Bronchial epithelial cell (primary cell): ENCODE results near the gene LIM2. TPM values are rescaled to one million over a fixed set of nuclear protein-coding genes. Genes with fewer than 3 reads are reported as not detected.

Experiments
- DNase-seq: peaks from one replicate; pipeline ENCODE4 v3.0.0-alpha.2; 2010; ENCODE audit warnings: low read depth
- FAIRE-seq: peaks from 2 replicates; lab custom pipeline; 2011; peaks lifted over from hg19 to GRCh38; lab: Jason Lieb, UNC
- H3K27me3 ChIP-seq: 2 replicates; pipeline ENCODE4 v1.5.1; 2011; ENCODE audit warnings: low read length; ENCODE audit not compliant: control insufficient read depth, insufficient read depth
- H3K36me3 ChIP-seq: 2 replicates; pipeline ENCODE4 v1.5.1; 2011; ENCODE audit warnings: low read length; ENCODE audit not compliant: control insufficient read depth, insufficient read depth
- H3K4me3 ChIP-seq: 2 replicates; pipeline ENCODE4 v1.5.1; 2011; ENCODE audit warnings: mild to moderate bottlenecking, low read depth, low read length, control low read depth
- total RNA-seq: library from RNA; depleted of rRNA; stranded (reverse); fragments of >200 nt; gene quantifications from 2 replicates; pipeline ENCODE4 v1.2.1, GENCODE V29; 2014
- TF ChIP-seq, protein P1 (sequence below): IDR thresholded peaks from 2 replicates; pipeline ENCODE4 v1.5.1; 2011; ENCODE audit warnings: mild to moderate bottlenecking, moderate library complexity, low read length, control low read depth, inconsistent platforms; ENCODE audit not compliant: insufficient read depth, severe bottlenecking

LIM2 gene
- total RNA-seq, 1 donor from 2014 or later: not detected

GRCh38 chr19:51389143-51389542 is 1.4 kb upstream of the LIM2 start:
- H3K27me3 ChIP-seq: no peaks in the 10 kb centered on the region
- H3K4me3 ChIP-seq: no peak overlapping the region
- TF ChIP-seq, protein P1, sequence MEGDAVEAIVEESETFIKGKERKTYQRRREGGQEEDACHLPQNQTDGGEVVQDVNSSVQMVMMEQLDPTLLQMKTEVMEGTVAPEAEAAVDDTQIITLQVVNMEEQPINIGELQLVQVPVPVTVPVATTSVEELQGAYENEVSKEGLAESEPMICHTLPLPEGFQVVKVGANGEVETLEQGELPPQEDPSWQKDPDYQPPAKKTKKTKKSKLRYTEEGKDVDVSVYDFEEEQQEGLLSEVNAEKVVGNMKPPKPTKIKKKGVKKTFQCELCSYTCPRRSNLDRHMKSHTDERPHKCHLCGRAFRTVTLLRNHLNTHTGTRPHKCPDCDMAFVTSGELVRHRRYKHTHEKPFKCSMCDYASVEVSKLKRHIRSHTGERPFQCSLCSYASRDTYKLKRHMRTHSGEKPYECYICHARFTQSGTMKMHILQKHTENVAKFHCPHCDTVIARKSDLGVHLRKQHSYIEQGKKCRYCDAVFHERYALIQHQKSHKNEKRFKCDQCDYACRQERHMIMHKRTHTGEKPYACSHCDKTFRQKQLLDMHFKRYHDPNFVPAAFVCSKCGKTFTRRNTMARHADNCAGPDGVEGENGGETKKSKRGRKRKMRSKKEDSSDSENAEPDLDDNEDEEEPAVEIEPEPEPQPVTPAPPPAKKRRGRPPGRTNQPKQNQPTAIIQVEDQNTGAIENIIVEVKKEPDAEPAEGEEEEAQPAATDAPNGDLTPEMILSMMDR: no peak
- DNase-seq: no peak
- H3K36me3 ChIP-seq: no peaks in the 10 kb centered on the region
- FAIRE-seq: no peak

DNA sequence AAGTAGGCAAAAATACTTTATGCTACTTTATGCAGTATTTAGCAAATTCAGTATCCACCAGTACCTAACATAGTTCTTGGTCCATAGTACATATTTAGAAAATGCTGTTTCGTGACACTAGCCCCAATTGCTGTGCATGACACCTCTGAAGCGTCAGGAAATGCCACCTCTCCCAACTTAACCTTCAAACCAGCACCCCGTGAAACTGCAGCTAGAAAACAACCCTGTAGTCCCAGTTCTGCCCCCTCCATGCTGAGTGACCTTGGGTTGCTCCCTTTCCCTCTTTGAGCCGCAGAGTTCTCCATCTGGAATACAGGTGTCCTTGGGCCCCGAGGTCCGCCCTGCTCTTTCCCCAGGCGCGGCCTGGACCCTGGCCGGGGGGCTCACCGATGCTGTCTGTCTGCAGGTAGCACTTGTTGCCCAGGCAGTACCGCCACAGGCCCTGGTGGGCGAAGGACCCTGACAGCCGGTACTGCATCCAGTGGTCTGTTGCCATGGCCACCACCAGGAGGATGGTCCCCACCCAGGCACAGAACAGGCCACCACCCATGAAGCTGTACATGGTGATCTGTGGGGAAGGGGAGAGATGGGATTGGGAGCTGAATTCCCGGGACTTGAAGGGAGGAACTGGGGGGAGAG is 773 bp downstream of the LIM2 start:
- DNase-seq (no peak), FAIRE-seq (no peak)
- H3K27me3 ChIP-seq: no peaks in the 10 kb centered on the region
- no peaks in the 10 kb centered on the region for H3K36me3 ChIP-seq
- no peak overlapping the region for H3K4me3 ChIP-seq
- TF ChIP-seq, protein P1: no peak

GRCh38 chr19:51382004-51382403 is 5.8 kb downstream of the LIM2 start:
- Histone ChIP-seq H3K4me3 (no peak overlapping the region), H3K27me3 (no peaks in the 10 kb centered on the region), H3K36me3 (no peaks in the 10 kb centered on the region)
- TF ChIP-seq, protein P1: no peak
- FAIRE-seq (no peak), DNase-seq (no peak)

DNA sequence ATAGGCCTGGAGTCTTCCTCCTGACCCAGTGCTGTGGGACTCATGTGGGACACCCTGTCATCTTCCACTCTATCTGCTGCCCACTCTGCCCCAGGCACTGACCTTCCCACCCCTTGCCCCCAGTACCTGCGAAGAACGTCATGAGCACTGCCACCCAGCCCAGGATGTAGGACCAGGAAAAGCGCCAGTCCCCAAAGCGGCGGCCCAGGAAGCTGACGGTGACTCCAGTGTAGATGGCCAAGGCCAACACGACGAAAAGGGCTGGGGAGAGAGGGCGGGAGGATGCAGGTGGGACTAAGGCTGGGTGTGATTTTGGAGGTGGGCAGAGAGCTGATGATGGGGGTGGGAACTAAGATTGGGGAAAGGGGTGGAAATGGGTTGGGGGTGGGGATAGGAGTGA is 7.4 kb downstream of the LIM2 start:
- TF ChIP-seq, protein P1: no peak
- FAIRE-seq: no peak

DNA sequence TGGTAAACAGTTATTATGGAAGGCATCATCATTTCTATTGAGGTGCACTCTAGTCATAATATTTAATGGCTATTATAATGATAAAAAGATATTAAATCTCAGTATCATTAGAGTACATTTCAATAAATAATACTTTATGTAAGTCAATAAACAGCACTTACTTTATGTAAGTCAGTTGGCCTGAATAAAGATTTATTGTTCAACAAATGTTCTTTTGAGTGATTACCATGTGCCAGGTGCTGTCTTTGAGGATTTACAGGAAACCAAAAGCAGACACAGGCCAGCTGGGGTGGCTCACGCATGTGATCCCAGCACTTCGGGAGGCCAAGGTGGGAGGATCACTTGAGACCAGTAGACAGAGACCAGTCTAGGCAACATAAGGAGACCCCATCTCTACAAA is 10.4 kb downstream of the LIM2 start:
- Histone ChIP-seq H3K4me3 (no peak overlapping the region), H3K27me3 (no peaks in the 10 kb centered on the region), H3K36me3 (no peaks in the 10 kb centered on the region)
- TF ChIP-seq, protein P1: no peak
- DNase-seq (no peak), FAIRE-seq (no peak)

More for the DNA sequence above, 7.4 kb downstream of the LIM2 start:
- H3K36me3 ChIP-seq: no peaks in the 10 kb centered on the region
- DNase-seq: no peak
- H3K27me3 ChIP-seq: no peaks in the 10 kb centered on the region
- H3K4me3 ChIP-seq: no peak overlapping the region

GRCh38 chr19:51375504-51376221 is 12.1 kb downstream of the LIM2 start:
- Histone ChIP-seq H3K27me3 (no peaks in the 10 kb centered on the region), H3K4me3 (no peak overlapping the region), H3K36me3 (no peaks in the 10 kb centered on the region)
- peak; percentile 90 for FAIRE-seq
- TF ChIP-seq, protein P1: no peak
- DNase-seq: no peak
